Measurements from ENCODE around the gene FMO3.

Gene FMO3

DNA sequence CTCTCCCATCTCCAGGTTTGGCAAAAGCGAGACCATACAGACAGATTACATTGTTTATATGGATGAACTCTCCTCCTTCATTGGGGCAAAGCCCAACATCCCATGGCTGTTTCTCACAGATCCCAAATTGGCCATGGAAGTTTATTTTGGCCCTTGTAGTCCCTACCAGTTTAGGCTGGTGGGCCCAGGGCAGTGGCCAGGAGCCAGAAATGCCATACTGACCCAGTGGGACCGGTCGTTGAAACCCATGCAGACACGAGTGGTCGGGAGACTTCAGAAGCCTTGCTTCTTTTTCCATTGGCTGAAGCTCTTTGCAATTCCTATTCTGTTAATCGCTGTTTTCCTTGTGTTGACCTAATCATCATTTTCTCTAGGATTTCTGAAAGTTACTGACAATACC is 26.4 kb downstream of the FMO3 start:
- DNase-seq = no peak

DNA sequence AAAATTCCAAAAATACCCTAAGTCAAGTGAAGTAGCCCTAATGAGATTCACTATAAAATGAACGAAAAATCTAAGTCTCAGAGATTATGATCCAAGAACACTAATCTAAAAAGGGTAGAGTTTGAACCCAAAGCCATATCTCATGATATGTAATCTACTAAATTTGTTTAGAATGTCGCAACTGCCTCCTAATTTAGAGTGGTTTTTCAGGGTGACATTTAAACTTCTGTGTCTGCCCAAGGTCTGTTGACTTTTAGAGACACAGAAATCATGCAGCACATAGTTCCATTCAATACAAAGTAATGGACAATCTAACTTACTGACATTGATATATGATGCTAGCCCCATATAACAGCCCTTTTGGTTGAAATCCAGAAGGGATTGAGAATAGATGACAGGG is 28.9 kb downstream of the FMO3 start:
- no peak for DNase-seq

DNA sequence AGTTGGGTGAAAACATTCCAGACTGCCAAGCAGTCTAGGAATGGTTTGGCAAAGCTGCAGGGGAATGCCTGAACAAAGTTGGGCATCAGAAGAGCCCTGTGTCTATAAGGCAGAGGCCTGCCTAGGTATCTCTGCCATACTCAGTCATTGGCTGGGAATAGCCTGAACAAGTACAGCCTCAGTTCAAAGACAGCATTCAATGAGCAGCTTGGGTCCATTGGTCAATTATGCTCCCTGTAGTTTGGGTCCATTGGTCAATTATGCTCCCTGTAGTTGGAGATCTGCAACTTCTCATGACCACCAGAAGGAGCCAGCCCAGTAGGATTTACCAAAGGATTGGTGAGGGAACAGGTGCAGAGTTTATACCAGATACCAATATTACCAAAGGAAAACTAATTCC is 31.6 kb downstream of the FMO3 start:
- no peak for DNase-seq

DNA sequence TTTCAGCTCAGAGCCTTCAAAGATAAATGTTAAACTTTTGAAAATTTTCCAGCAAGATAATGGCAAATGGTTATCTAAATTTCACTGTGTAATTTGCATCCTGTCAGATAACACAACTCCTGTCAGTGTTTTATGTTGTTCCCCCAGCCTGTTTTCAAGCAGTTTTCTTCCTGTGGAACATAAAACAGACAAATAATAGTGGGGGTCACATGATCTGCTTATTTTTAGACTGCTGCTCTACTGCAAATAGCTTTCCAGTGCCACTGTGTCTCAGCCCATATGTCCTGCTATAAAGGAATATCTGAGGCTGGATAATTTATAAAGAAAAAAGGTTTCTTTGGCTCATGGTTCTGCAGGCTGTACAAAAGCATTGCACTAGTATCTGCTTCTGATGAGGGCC is 32.2 kb downstream of the FMO3 start:
- no peak for DNase-seq

DNA sequence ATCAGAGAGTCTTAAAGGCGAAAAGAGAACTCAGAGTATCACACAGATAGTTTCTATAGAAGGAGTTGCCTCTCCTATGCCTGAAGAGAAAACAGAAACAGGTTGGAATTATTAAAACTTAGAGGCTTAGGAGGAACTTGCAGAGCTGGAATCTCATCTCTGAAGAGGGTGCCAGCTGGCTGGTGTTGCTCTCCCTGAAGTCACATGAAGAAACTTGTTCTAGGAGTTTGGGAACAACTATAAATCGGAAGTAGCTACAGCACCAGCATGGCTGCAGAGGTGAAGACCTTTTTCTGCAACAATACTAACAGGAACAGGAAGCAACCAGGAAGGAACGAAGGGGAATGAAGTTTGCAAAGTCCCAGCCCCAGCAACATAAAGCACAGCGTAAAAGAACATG is 35.8 kb downstream of the FMO3 start:
- DNase-seq = no peak

DNA sequence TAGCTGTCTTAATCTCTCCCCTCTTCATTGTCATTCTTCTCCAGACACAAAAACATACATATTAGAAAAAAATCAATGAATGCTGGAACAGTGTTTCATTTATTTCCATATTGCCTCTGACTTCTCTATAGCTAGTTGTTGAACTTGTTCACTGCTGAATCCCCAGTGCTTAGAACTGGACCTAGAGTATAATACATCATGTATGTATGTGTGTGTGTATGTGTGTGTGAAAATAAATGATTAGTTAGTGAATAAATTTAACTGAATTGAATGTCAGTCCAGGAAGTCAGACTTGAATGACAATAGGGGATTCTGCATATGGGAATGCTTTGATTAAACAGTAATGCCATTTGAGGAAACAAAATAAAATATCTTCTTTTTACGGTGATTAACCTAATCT is 36.4 kb downstream of the FMO3 start:
- no peak for DNase-seq

DNA sequence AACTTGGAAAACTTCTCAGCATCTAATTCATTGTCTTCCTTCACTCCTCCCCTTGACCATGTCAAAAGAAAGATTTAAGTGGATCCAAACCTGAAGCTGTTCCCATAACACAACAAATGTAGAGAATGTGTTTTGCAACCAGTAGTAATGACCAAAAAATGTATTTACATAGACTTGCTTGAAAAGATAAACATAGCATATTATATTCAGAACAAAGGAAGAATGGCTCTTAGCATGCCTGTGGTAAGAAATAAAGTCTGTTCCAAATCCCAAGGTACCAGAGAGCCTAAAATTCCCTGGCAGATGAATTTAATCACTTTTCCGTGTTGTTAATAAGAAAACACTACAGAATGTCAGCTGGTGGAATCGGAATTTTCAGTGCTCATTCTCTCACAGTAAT is 36.8 kb downstream of the FMO3 start:
- no peak for DNase-seq

DNA sequence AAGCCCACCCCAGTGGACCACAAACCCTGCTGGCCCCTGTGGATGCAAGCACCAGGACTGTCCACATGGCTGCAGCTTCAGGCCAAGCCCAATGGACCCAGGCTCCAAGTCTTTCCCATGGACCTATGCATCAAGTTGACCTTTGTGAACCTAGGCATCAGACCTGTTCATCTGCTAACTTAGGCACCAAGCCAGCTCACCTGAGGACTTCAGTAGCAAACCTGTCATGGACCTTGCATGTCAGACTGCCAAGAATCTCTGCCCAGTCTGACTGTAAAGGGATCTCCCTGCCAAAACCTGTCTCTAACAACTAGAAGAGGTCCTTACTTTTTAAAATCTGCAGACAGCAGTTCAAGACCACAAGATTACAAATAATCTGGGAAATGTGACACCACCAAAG is 37.8 kb downstream of the FMO3 start:
- DNase-seq = no peak

DNA sequence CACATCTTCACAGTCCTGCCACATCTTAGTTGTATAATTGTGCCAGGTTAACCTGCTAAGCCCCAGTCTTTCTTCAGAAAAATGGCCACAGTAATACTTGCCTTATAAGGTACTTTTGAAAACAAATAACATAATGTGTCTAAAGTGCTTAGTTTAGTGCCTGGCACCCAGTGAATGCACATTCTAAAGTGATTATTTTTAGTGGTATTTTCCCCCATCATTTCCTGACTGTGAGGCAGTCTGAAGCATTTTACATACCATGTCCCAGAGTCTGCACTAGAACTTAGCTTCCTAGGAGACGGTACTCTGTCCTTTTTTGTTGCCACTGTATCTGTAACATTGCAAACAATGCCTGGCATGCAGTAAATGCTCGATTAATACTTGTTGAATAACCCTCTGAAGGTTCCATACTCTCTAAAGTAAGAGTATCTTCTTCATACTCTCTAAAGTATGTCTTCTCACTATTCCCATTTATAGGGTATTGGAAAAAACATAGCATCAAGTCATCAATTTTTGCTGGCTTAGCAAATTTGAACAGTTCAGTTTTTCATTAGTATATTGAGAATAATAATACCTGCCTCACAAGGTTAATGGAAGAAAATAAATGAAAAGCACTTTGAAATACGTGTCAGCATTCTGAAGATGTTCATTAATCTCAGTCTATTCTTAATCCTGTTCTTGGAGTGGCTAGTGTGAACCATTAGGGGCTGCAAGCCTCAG is 43.7 kb downstream of the FMO3 start:
- no peak for DNase-seq

DNA sequence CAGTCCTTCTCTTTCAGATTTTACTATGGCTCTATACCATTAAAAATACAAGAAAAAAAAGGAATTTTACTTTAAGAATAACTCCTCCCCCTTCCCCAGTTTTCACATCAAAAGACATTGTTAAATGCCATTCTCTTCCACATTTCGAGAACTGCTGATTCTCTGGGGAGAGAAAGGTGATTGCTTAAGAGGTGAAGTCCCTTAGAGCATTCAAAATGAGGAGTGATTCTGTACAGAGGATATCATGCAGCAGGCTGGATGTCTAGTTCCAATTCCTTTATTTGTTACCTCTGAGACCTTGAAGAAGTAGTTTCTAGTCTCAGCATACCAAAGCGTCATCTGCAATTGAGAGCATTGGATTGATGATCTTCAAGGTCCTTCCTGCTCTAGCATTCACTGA is 46.9 kb downstream of the FMO3 start:
- no peak for DNase-seq

DNA sequence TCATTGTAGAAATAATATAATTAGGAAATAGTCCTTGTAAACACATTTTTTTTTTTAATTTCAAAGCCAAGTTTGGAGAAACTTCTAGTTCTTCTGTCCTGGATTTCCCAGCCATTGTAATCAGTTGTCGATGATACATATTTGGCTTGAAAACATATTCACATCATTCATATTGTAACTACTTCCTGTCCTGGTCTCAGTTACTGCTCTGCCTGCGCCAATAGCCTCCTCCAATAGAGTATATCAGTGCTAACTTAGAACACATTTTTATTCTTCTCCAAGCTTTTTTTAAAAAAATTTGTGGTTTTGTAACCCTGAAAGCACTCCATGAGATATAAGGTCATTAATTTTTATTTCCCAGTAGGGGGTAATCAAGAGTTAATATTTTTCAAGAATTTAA is 48.3 kb downstream of the FMO3 start:
- no peak for DNase-seq

DNA sequence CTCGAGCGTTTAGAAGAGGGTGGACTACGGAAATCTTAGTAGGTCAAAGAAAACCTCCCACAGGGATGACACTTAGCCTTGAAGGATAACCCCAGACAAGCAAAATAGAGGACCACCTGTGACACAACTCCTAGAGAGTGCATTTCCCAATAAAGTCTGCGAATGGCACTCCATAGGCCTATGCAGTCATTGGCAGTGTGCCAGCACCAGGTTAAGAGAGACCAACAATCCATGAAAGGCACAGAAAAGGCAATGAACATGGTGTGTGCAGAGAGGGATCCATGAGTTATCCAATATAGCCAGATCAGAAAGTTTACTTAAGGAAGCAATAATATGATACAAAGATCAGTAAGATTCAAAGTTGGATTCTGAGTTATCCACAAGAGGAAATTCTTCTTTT is 49.2 kb downstream of the FMO3 start:
- no peak for DNase-seq

DNA sequence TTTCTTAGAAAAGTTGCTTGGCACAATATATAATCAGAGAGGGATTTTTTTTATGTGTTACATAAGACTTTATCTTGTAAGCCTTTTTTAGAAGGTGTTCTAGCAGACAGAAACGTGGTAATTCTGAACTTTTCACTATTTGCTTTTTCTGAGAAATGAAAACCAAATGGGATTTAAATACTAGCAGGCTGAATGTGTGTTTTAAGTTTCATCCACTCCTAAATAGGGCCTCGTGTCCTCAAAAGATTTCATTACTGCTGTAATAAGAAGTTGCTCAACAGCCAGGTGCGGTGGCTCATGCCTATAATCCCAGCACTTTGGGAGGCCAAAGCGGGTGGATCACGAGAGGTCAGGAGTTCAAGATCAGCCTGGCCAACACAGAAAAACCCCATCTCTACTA is 49.7 kb downstream of the FMO3 start:
- no peak for DNase-seq

DNA sequence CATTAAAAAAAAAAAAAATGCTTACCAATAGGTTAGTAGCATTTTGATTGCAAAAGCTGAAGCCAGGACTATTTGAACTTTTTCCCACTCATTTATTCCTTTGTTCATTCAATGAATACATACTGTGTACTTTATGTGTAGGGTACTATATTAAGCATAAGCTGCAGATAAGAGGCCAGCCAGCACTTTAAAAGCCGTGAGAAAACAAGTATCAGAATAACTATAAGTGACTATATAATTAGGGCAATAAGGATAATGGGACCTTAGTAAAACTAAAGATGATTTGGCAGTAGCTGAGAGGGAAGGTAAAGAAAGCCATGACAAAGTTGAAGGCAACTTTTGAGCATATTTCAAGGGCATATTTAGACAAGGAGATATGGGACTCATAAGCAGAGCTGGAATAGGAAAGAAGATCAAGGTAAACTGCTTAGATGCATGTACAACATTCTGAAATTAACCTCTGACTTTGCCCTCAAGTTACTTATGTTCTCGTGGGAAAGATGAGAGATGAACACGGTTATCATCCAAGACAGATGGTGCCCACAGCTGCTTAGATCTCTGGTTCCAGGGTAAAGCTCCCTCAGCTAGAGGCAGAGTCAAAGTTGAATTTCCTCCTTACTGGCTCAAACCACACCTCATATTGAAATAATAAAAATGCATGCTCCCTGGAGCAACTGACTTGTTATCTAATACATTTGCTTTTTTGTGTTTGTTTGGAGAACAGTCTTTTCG is 50.4 kb downstream of the FMO3 start:
- no peak for DNase-seq

DNA sequence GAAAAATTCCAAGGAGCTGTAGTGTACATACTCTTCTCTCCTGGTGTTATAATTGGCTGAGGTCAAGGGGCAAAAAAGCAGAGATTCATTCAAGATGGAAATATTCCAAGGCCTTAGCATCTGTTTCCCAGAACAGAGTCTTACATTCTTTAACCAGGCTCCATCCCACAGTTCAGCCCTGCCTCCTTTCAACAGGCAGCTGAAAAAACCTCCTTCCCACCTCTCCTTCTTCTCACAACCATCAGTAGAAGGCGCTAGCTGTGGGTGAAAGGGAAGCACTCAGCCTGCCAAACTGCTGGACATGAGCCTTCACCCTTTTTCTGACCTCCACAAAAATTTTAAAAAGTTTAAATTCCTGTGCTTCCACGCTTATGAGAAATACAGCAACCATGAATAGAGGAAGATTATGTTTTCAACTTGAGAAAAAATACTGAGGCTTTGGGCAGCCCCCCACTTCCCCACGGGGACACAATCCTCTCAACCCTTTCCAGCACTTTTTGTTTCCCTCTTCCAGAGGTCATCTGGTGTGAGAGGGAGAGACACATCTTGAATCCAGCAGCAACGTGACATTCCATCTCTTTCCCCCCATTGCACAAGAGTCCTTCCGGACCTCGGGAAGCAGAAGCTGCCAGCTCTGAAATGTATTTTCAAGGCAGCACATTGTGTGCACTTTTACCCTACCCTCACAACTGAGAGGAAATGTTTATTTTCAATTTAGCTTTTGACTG is 51.1 kb downstream of the FMO3 start:
- DNase-seq = no peak

DNA sequence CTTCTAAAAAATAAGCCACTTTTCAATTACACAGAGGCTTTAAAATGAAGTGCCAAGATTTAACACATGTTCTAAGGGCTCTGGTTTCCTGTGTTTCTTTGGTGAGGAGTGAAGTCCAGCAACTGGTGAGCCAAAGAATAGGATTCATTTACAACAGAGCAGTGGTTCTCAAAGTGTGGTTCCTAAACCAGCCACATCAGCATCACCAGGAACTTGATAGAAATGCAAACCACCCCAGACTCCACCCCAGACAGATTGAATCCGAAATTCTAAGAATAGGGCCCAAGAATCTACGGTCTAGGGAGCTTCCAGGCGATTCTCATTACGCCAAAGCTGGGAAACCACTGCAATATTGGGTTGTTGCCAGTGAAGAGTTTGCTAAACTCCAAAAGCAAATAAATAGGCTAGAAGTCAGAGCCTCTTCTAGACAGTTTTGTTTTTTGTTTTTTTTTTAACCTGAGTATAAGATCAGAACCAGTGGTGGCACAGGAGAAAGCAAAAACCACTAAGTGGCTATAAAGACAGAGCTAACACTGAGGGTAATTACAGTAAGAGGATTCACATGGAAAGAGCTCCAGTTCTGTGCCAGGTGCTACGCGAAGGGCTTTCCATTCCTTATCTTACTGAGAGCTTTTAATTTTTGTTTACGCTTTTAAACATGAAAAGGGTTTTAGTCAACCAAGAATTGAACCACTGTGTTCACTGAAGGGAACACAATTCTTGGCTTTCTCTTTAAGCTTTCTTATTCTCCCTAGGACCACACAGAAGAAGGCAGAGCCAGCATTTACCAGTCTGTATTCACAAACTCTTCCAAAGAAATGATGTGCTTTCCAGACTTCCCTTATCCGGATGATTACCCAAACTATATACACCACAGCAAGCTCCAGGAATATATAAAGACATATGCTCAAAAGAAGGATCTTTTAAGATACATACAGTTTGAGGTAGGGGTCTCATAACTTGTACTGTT is 52.0 kb downstream of the FMO3 start:
- DNase-seq = no peak

DNA sequence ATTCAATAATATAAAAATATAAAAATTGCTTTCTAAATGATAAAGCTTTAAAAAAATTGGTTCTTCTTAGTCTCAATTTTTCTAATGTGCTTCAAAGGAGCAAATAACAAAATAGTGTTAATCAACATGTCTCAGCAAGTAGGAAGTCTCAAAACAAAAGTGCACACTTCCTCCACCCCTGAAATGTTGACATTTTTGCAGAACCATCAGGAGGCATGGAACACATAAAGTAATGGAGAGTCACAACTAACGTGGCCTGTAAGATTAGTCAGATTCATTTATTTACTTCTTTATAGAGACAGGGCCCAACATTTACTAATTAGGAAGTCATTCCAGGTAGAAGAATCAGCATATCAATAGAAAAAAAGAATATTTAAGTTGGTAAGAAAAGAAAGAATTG is 59.5 kb downstream of the FMO3 start:
- no peak for DNase-seq

DNA sequence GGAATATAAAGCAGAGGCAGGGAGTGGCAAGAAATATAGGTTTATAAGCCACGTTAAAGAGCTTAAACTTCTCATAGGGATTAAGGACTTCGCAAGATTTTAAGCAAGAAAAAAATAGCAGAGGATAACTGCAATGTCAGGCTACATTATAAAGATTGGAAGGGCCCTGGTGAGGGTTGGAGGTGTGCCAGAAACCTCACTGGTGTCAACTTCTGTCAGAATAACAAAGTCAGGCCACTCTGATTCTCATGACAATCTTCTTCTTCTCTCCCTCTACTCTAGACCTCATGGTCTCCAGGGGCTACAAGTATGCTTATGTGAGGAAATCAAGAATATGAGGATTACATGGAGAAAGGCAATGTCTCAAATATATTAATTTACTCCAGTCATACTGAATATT is 61.8 kb downstream of the FMO3 start:
- no peak for DNase-seq

DNA sequence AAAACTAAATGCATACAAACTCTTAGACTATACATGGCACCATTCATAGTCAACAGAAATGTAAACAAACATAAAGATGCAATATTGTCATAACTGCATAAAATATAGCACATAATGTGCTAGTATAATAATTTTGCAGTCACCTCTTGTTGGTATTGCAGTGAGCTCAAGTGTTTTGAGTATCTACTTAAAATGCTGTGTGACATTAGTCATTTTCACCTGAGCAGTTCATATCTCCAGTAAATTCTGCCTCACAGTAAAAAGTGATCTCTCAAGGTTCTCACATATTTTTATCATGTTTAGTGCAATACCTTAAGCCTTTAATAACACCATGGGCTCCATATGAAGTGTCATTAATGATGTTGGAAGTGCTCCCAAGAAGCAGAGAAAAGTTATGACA is 64.8 kb downstream of the FMO3 start:
- DNase-seq = no peak

DNA sequence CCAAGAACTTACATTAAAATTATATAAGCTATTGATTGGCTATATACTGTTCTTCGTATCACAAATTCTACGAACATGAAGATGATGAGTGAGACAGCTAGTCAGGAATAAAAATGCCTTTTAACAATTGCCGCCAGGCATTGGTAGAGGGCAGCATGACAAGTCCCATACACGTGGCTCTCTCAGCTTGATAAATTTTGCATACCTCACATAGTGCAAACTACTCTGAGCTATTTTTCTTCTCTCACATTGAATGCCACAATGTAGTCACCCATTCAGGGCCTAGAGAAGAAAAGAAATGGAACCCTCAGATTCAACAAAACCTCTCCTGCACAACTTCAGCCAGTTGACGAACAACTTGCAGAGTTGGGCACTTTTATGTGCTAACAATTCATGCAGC is 67.4 kb downstream of the FMO3 start:
- DNase-seq = no peak

DNA sequence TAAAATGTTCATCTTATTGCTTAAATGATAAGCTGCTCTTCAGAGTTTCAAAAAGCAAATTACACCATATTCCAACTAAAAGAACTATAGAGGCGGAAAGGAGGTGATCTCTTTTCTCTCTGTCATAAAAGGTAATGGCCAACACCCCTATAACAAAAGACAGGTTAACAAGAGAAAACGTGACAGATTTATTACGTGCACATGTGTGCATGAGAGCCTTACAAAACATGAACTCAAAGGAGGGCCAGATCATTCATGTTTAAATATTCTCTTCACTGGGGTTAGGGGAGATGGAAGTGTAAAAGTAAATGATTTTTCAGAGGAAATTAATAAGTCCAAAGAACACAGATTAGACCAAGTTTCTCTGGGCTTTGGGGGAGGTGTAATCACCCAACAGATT is 67.8 kb downstream of the FMO3 start:
- DNase-seq = no peak

DNA sequence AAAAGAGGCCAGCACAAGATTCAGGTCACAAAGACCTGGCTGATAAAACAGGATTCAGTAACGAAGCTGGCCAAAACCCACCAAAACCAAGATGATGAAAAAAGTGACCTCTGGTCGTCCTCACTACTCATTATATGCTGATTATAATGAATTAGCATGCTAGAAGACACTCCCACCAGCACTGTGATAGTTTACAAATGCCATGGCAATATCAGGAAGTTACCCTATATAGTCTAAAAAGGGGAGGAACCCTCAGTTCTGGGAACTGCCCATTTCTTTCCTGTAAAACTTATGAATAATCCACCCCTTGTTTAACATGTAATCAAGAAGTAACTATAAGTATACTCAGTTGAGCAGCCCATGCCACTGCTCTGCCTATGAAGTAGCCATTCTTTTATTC is 68.4 kb downstream of the FMO3 start:
- DNase-seq = no peak

DNA sequence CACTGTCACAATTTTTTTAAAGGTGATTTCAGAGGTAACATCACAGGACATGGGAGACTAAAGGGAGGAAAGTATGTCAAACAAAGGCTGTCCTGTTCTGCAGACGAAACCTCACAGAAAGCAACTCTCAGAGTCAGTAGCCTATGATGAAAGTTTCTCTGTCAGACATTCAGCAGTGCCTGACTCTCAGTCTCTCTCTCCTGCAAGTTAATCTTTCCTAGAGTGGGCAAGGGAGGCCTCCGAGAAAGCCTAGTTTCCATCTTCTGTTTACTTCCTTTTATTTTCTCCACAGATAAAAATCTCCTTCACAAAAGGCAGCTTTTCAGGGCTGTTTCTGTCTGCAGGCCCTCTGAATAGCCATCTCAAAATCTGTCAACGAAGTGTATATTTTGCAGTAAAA is 69.5 kb downstream of the FMO3 start:
- DNase-seq = no peak

Measured in suppressor macrophage treated with lipopolysaccharide for 4 hours (primary cell).